NCI-H526 treated with DMSO at 0.1 percent for 48 hours (cell line): ENCODE results near the gene CEACAM1.
"Not testable (repeated sequence)": the region's sequence is repeated elsewhere in the genome, so short reads cannot be mapped to it uniquely, and the experiment has no call there.

ENCODE experiments used
- DNase-seq: peaks from one replicate; lab custom pipeline; 2025; lab: John Stamatoyannopoulos, UW

CEACAM1 gene

GRCh38 chr19:42511340-42511739, 16.9 kb downstream of the CEACAM1 start:
- no peak for DNase-seq

GRCh38 chr19:42508892-42509444, 19.3 kb downstream of the CEACAM1 start:
- DNase-seq: no peak

GRCh38 chr19:42505066-42505465, 23.2 kb downstream of the CEACAM1 start:
- DNase-seq: no peak

- no peak for DNase-seq
Observed at GRCh38 chr19:42501733-42502132, 26.5 kb downstream of the CEACAM1 start.

- not testable (repeated sequence) for DNase-seq
Observed at GRCh38 chr19:42501243-42501642, 27.0 kb downstream of the CEACAM1 start.

- DNase-seq: peak; percentile 46
Observed at GRCh38 chr19:42498169-42498757, 30.0 kb downstream of the CEACAM1 start.

GRCh38 chr19:42497492-42498168, 30.7 kb downstream of the CEACAM1 start:
- DNase-seq: peak; percentile 83

- DNase-seq: no peak
Observed at GRCh38 chr19:42496460-42497133, 31.7 kb downstream of the CEACAM1 start.

- no peak for DNase-seq
Observed at GRCh38 chr19:42495663-42496062, 32.6 kb downstream of the CEACAM1 start.

GRCh38 chr19:42494321-42494720, 34.0 kb downstream of the CEACAM1 start:
- no peak for DNase-seq

GRCh38 chr19:42488783-42489521, 39.3 kb downstream of the CEACAM1 start:
- peak; percentile 21 for DNase-seq

GRCh38 chr19:42487798-42488178, 40.5 kb downstream of the CEACAM1 start:
- DNase-seq: no peak

GRCh38 chr19:42487032-42487797, 41.1 kb downstream of the CEACAM1 start:
- no peak for DNase-seq

GRCh38 chr19:42485036-42485435, 43.2 kb downstream of the CEACAM1 start:
- DNase-seq: not testable (repeated sequence)

GRCh38 chr19:42480335-42481095, 47.8 kb downstream of the CEACAM1 start:
- no peak for DNase-seq

- no peak for DNase-seq
Observed at GRCh38 chr19:42479736-42480135, 48.5 kb downstream of the CEACAM1 start.

GRCh38 chr19:42478765-42479311, 49.4 kb downstream of the CEACAM1 start:
- no peak for DNase-seq

GRCh38 chr19:42477933-42478332, 50.3 kb downstream of the CEACAM1 start:
- no peak for DNase-seq

- no peak for DNase-seq
Observed at GRCh38 chr19:42477117-42477516, 51.2 kb downstream of the CEACAM1 start.

GRCh38 chr19:42475366-42475765, 52.9 kb downstream of the CEACAM1 start:
- DNase-seq: no peak
